Esophagus muscularis mucosa (tissue), 3 donors: ENCODE data around the gene CACYBP.

Experiments
- CTCF ChIP-seq, 3 experiments: fragments of 200-600 bp in 2 of 3; fragments of 450-650 bp in 1 of 3; sonication (generic) in 2 of 3; IDR thresholded peaks; one replicate each; pipeline ENCODE4 v1.5.1; 2017 to 2019; ENCODE audit warnings: antibody characterized with exemption in 3 of 3, mild to moderate bottlenecking in 2 of 3, moderate library complexity in 1 of 3
- POLR2A ChIP-seq: fragments of 450-650 bp; IDR thresholded peaks from one replicate; pipeline ENCODE4 v1.6.1; 2017; ENCODE audit warnings: antibody characterized with exemption, moderate library complexity, mild to moderate bottlenecking, low read depth
- POLR2AphosphoS5 ChIP-seq, 2 donors: sonication (generic); formaldehyde crosslinking; IDR thresholded peaks; one replicate each; pipeline ENCODE4 v1.6.1; 2017; ENCODE audit warnings: antibody characterized with exemption in 2 of 2

- TF ChIP-seq POLR2A (no peak), CTCF (IDR thresholded peaks at IDR 0.05) (no peak), POLR2AphosphoS5 (IDR thresholded peaks at IDR 0.05) (no peak)
Observed at GRCh38 chr1:175035865-175036264, 36.1 kb downstream of the CACYBP start.
